ENCODE results near the gene DGCR2. TPM values are rescaled to one million over a fixed set of nuclear protein-coding genes. Genes with fewer than 3 reads are reported as not detected.

DGCR2 gene
- total and polyA plus RNA-seq, 2 experiments from 2014 or later: 18.5 to 83.0 TPM

DNA sequence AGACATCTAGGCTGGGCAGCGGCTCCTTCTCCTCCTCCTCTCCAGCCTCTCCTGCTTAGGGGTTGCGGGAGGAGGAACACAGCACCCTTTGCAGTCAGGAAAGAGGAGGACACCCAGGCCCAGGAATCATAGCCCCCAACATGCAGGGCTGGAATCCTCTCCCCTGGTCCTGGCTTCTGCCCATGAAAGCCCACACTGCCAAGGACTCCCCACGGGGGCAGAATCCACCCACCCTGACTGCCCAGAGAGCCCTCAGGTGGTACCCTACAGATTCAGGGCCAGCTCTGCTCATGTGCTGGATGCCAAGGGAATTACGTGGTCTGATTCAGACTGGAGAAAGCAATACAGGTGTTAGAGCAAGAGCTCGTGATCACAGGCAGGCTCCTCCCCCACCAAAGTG is 17.8 kb upstream of the DGCR2 start:
- peaks cover 13% of the 10 kb centered on the region for H3K27me3 Mint-ChIP-seq (ENCODE audit: insufficient read depth, low read depth, poor library complexity)
- DNase-seq (ENCODE audit: low spot score) (no peak), ATAC-seq (no peak)
- H3K4me2 ChIP-seq: no peak overlapping the region
- H3K36me3 Mint-ChIP-seq (ENCODE audit: low read depth): peaks cover 50% of the 10 kb centered on the region
- 0 out of 2 replicates have a peak, but pooled peaks cover 1% of the 10 kb centered on the region for H3K27me3 ChIP-seq (ENCODE audit: insufficient read depth)
- no peaks in the 10 kb centered on the region for H3K9me2 ChIP-seq (ENCODE audit: insufficient read depth)
- H3F3A ChIP-seq (replicated peaks; ENCODE audit: low read depth): no peaks in the 10 kb centered on the region
- H3K36me3 ChIP-seq (ENCODE audit: insufficient read depth): peaks cover 6% of the 10 kb centered on the region
- peaks cover 5% of the 10 kb centered on the region for H3K4me1 Mint-ChIP-seq
- peaks cover 12% of the 10 kb centered on the region for H3K79me2 ChIP-seq (replicated peaks; ENCODE audit: insufficient read depth)
- TF ChIP-seq, protein P1, sequence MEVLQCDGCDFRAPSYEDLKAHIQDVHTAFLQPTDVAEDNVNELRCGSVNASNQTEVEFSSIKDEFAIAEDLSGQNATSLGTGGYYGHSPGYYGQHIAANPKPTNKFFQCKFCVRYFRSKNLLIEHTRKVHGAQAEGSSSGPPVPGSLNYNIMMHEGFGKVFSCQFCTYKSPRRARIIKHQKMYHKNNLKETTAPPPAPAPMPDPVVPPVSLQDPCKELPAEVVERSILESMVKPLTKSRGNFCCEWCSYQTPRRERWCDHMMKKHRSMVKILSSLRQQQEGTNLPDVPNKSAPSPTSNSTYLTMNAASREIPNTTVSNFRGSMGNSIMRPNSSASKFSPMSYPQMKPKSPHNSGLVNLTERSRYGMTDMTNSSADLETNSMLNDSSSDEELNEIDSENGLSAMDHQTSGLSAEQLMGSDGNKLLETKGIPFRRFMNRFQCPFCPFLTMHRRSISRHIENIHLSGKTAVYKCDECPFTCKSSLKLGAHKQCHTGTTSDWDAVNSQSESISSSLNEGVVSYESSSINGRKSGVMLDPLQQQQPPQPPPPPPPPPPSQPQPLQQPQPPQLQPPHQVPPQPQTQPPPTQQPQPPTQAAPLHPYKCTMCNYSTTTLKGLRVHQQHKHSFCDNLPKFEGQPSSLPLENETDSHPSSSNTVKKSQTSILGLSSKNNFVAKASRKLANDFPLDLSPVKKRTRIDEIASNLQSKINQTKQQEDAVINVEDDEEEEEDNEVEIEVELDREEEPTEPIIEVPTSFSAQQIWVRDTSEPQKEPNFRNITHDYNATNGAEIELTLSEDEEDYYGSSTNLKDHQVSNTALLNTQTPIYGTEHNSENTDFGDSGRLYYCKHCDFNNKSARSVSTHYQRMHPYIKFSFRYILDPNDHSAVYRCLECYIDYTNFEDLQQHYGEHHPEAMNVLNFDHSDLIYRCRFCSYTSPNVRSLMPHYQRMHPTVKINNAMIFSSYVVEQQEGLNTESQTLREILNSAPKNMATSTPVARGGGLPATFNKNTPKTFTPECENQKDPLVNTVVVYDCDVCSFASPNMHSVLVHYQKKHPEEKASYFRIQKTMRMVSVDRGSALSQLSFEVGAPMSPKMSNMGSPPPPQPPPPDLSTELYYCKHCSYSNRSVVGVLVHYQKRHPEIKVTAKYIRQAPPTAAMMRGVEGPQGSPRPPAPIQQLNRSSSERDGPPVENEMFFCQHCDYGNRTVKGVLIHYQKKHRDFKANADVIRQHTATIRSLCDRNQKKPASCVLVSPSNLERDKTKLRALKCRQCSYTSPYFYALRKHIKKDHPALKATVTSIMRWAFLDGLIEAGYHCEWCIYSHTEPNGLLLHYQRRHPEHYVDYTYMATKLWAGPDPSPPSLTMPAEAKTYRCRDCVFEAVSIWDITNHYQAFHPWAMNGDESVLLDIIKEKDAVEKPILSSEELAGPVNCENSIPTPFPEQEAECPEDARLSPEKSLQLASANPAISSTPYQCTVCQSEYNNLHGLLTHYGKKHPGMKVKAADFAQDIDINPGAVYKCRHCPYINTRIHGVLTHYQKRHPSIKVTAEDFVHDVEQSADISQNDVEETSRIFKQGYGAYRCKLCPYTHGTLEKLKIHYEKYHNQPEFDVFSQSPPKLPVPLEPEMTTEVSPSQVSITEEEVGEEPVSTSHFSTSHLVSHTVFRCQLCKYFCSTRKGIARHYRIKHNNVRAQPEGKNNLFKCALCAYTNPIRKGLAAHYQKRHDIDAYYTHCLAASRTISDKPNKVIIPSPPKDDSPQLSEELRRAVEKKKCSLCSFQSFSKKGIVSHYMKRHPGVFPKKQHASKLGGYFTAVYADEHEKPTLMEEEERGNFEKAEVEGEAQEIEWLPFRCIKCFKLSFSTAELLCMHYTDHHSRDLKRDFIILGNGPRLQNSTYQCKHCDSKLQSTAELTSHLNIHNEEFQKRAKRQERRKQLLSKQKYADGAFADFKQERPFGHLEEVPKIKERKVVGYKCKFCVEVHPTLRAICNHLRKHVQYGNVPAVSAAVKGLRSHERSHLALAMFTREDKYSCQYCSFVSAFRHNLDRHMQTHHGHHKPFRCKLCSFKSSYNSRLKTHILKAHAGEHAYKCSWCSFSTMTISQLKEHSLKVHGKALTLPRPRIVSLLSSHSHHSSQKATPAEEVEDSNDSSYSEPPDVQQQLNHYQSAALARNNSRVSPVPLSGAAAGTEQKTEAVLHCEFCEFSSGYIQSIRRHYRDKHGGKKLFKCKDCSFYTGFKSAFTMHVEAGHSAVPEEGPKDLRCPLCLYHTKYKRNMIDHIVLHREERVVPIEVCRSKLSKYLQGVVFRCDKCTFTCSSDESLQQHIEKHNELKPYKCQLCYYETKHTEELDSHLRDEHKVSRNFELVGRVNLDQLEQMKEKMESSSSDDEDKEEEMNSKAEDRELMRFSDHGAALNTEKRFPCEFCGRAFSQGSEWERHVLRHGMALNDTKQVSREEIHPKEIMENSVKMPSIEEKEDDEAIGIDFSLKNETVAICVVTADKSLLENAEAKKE (CRISPR knock-in tag; IDR thresholded peaks at IDR 0.05): no peak
- TF ChIP-seq EZH2phosphoT487 (IDR thresholded peaks at IDR 0.05; ENCODE audit: unreplicated experiment) (no peak), NANOG (IDR thresholded peaks at IDR 0.05; ENCODE audit: borderline replicate concordance) (no peak)
- no peak overlapping the region for H2AFZ ChIP-seq
- H3K27ac ChIP-seq (ENCODE audit: low read depth): no peak overlapping the region
- peaks cover 4% of the 10 kb centered on the region; the same call in 1 of the 2 replicates for H3K4me1 ChIP-seq (ENCODE audit: insufficient read depth)
- no peak overlapping the region for H3K4me3 Mint-ChIP-seq
- no peak overlapping the region for H3K27ac Mint-ChIP-seq
- no peak overlapping the region for H3K4me3 ChIP-seq
- no peaks in the 10 kb centered on the region for H3K9me3 Mint-ChIP-seq
- no peaks in the 10 kb centered on the region for H4K20me1 ChIP-seq (replicated peaks; ENCODE audit: insufficient read depth)

DNA sequence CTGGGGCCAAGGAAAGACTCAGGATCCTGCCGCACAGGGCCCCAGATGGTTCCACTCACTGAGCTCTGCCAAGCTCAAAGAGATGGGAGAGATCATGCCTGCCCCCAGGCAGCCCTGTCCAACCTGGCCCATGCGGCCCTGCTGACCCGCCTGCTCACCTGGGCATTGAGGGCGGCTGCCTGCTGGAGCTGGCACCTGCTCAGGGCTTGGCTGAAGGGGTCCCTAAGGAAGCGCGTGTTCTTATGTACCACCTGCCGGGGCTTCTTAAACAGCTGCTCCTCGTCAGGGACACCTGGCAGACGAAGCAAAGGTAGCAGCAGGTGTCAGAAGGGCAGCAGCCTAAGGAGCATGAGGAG is 16.8 kb upstream of the DGCR2 start:
- Histone ChIP-seq H4K20me1 (replicated peaks; ENCODE audit: insufficient read depth) (no peaks in the 10 kb centered on the region), H3K4me3 (no peak overlapping the region), H2AFZ (no peak overlapping the region), H3K27ac (ENCODE audit: low read depth) (no peak overlapping the region), H3K4me2 (no peak overlapping the region), H3K4me1 (ENCODE audit: insufficient read depth) (peaks cover 4% of the 10 kb centered on the region; the same call in 1 of the 2 replicates), H3K9me2 (ENCODE audit: insufficient read depth) (no peaks in the 10 kb centered on the region), H3K36me3 (ENCODE audit: insufficient read depth) (peaks cover 6% of the 10 kb centered on the region), H3K27me3 (ENCODE audit: insufficient read depth) (no peaks in the 10 kb centered on the region), H3F3A (replicated peaks; ENCODE audit: low read depth) (no peaks in the 10 kb centered on the region), H3K79me2 (replicated peaks; ENCODE audit: insufficient read depth) (peaks cover 9% of the 10 kb centered on the region)
- ATAC-seq (no peak), DNase-seq (ENCODE audit: low spot score) (no peak)
- Mint-ChIP-seq H3K4me1 (peaks cover 2% of the 10 kb centered on the region), H3K36me3 (ENCODE audit: low read depth) (peaks cover 55% of the 10 kb centered on the region), H3K9me3 (no peaks in the 10 kb centered on the region), H3K27me3 (ENCODE audit: insufficient read depth, low read depth, poor library complexity) (peaks cover 11% of the 10 kb centered on the region), H3K27ac (no peak overlapping the region), H3K4me3 (no peak overlapping the region)
- TF ChIP-seq POLR2AphosphoS5 (IDR thresholded peaks at IDR 0.05; ENCODE audit: low read depth): no peak
- TF ChIP-seq, protein P2, sequence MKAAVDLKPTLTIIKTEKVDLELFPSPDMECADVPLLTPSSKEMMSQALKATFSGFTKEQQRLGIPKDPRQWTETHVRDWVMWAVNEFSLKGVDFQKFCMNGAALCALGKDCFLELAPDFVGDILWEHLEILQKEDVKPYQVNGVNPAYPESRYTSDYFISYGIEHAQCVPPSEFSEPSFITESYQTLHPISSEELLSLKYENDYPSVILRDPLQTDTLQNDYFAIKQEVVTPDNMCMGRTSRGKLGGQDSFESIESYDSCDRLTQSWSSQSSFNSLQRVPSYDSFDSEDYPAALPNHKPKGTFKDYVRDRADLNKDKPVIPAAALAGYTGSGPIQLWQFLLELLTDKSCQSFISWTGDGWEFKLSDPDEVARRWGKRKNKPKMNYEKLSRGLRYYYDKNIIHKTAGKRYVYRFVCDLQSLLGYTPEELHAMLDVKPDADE (IDR thresholded peaks at IDR 0.05): no peak
- TF ChIP-seq NANOG (IDR thresholded peaks at IDR 0.05; ENCODE audit: borderline replicate concordance): no peak
- TF ChIP-seq EZH2 (IDR thresholded peaks at IDR 0.05; ENCODE audit: low read depth, unreplicated experiment): no peak
- TF ChIP-seq STAT1 (IDR thresholded peaks at IDR 0.05; ENCODE audit: unreplicated experiment): no peak
- TF ChIP-seq, protein P3, sequence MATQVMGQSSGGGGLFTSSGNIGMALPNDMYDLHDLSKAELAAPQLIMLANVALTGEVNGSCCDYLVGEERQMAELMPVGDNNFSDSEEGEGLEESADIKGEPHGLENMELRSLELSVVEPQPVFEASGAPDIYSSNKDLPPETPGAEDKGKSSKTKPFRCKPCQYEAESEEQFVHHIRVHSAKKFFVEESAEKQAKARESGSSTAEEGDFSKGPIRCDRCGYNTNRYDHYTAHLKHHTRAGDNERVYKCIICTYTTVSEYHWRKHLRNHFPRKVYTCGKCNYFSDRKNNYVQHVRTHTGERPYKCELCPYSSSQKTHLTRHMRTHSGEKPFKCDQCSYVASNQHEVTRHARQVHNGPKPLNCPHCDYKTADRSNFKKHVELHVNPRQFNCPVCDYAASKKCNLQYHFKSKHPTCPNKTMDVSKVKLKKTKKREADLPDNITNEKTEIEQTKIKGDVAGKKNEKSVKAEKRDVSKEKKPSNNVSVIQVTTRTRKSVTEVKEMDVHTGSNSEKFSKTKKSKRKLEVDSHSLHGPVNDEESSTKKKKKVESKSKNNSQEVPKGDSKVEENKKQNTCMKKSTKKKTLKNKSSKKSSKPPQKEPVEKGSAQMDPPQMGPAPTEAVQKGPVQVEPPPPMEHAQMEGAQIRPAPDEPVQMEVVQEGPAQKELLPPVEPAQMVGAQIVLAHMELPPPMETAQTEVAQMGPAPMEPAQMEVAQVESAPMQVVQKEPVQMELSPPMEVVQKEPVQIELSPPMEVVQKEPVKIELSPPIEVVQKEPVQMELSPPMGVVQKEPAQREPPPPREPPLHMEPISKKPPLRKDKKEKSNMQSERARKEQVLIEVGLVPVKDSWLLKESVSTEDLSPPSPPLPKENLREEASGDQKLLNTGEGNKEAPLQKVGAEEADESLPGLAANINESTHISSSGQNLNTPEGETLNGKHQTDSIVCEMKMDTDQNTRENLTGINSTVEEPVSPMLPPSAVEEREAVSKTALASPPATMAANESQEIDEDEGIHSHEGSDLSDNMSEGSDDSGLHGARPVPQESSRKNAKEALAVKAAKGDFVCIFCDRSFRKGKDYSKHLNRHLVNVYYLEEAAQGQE (IDR thresholded peaks at IDR 0.05; ENCODE audit: unreplicated experiment): no peak
- no peak for TF ChIP-seq ZNF331 (CRISPR knock-in tag; IDR thresholded peaks at IDR 0.05; ENCODE audit: low read depth)
- TF ChIP-seq JUNB (IDR thresholded peaks at IDR 0.05; ENCODE audit: unreplicated experiment): no peak
- no peak for TF ChIP-seq ZNF114 (CRISPR knock-in tag; IDR thresholded peaks at IDR 0.05)

All from GM23338 (cell line).